CD4-positive, alpha-beta T cell treated with Interleukin-6 for 4 hours (primary cell): ENCODE measurements around the gene ACOT7.
"Not testable (repeated sequence)": the region's sequence is repeated elsewhere in the genome, so short reads cannot be mapped to it uniquely, and the experiment has no call there.

ENCODE experiments used
- DNase-seq: peaks from one replicate; pipeline ENCODE4 v3.0.0-alpha.2; 2020; ENCODE audit warnings: mixed read lengths

ACOT7 gene, protein sequence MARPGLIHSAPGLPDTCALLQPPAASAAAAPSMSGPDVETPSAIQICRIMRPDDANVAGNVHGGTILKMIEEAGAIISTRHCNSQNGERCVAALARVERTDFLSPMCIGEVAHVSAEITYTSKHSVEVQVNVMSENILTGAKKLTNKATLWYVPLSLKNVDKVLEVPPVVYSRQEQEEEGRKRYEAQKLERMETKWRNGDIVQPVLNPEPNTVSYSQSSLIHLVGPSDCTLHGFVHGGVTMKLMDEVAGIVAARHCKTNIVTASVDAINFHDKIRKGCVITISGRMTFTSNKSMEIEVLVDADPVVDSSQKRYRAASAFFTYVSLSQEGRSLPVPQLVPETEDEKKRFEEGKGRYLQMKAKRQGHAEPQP

DNA sequence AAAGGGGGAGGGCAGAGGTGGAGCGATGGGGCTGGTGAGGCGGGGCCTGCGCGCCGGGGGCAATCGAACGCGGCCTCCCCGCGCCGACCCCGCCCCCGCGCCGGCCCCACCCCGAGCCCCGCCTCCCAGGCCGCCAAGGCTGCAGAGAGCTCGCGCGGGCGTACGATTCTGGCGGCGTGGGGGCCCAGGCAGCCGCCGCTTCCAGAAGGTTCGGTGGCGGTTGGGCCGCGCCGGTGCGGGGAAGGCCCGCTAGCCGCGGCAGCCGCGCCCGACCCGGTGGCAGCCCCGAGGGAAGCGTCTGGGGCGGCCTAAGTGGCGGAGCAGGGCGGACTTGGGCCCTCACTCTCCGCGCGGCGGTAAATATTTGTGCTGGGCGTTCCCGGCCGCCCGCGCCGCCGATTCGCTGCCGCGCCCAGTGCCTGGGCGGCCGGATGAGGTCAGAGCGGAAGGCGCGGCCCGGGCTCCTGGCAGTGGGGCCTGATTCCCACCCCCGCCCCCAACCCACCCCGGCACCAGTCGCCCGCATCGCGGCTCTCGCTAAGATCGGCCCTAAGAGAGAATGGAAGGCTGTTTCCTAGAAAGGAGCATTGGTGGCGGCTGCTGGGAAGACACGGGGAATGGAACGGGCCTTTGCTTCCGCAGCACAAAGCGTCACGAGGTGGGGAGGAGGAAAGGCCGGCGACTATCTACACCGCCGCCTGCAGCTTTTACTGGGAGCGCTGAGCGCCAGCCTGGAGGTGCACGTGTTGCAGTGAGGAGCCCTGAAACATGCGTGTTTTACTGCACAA is at the start of gene ACOT7:
TSS of gene ACOT7 (minus strand) at position 368 of the 788 bp plus-strand sequence. CDS start 368 bp downstream, outside the sequence.
- peak; percentile 97 for DNase-seq

DNA sequence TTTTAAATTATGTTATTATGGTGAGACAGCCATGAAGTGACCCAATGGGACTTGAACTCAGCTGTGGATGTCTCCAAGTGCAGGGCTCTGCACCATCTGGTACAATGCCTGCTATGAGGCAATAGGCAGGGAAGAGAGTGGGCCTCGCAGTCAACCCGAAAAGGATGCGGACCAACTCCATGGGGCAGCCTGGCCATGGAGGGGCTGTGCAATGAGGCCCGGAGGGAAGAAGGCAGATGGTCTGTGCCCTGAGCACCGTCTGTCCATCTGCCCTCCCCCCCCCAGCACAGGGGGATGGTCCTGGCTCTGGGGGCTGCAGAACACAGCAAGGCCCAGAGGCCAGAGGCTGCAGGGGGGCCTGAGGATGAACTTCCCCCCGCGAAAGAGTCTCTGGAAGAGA is 48.0 kb upstream of the ACOT7 start:
- DNase-seq = no peak

DNA sequence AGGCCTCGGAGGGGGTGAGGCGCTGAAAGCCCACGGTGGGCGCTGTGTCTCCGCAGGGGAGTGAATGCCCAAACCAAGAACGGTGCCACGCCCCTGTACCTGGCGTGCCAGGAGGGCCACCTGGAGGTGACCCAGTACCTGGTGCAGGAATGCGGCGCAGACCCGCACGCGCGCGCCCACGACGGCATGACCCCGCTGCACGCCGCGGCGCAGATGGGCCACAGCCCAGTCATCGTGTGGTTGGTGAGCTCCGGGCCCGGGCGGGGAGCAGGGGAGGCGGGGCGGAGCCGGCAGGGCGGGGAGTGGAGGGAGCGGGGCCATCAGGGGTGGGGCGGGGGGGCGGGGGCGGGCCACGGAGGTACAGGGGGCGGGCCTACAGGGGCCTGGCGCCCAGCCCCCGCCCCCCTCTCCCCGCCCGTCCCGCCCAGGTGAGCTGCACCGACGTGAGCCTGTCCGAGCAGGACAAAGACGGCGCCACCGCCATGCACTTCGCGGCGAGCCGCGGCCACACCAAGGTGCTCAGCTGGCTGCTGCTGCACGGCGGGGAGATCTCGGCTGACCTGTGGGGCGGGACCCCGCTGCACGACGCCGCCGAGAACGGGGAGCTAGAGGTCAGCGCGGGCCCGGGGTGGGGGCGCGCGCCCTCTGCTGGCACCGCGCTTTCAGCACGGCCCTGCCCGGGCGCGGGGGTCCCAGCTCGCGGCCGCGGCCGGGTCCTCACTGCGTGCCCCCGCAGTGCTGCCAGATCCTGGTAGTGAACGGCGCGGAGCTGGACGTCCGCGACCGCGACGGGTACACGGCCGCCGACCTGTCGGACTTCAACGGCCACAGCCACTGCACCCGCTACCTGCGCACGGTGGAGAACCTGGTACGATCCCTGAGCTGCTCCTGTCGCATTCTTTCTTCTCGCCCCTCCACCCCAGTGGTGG is 46.9 kb upstream of the ACOT7 start:
- peak; percentile 89 for DNase-seq

DNA sequence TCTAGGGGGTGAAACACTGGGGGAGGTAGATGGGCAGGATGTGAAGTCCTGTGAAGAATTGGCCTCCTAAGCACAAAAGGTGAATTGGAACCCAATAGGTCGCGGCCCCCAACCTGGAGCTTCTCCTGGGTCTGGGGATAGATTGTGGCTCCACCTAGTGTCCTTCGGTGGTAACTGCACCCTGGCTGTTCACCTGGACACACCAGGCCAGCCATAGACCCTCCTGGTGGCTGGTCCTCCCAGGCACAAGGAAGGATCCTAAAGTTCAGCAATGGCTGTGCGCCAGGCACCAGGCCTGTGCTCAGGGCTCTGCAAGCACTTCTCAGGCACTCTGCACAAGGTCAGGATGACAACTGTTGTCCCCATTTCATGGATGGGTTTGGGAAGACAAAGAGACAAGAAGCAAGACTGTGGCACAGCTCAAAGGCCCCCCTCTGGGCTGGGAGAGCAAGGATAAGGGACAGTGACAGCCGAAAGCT is 44.5 kb upstream of the ACOT7 start:
- DNase-seq = peak; percentile 79

DNA sequence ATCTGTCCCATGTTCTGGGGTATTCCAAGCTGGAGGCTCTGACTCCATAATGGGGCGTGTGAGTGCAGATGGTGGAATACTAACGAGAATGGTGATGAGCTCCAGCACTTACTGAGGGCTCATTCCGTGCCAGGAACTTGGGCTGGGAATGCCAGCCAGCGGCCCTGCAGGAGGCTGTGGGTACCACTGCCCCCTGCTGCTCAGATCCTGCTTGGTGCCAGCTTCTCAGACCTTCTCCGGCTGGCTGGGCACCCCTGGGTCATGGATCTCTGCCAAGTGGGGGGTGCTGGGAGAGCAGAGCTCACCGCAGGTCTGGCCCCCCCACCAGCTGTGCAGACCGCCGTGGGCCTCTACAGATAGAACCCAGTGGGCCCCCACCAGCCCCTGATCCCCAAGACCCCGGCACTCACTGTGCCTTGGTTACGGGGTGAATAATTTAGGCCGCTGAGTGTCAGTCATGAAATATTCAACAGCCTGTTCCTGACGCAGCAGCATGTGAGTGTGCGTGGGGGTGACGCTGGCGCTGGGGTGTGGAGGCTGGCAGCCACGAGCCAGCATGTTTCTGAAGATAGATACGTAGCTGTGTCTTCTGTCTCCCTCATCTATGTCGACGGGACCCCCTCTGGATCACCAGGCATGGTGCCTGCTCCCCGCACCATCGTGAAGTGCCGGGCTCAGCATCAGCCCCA is 43.6 kb upstream of the ACOT7 start:
- DNase-seq = not testable (repeated sequence)

DNA sequence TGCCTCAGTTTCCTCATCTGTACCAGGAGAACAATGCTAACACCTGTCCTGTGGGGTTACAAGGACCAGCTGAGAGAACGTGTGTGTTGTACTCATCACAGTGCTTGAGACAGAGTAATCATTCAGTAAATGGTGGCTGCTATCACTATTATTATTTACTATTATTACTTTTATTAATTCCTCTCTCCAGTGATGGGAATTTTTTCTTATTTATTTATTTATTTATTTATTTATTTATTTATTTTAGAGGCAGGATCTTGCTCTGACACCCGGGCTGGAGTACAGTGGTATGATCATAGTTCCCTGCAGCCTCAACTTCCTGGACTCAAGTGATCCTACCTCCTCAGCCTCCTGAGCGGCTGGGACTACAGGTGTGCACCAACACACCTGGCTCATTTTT is 42.7 kb upstream of the ACOT7 start:
- not testable (repeated sequence) for DNase-seq

DNA sequence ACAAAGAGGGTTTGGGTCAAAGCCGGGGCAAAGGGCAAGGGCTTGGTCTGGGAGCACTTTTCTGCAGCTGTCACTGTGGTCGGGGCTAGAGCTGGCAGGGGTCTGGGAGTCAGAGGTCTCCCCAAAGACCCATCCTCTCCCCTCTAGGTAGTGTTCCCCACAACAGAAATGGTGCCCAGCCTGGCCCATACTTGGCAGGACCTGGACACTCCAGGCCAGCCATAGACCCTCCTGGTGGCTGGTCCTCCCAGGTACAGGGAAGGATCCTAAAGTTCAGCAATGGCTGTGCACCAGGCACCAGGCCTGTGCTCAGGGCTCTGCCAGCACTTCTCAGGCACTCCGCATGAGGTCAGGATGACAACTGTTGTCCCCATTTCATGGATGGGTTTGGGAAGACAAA is 42.0 kb upstream of the ACOT7 start:
- DNase-seq = no peak

DNA sequence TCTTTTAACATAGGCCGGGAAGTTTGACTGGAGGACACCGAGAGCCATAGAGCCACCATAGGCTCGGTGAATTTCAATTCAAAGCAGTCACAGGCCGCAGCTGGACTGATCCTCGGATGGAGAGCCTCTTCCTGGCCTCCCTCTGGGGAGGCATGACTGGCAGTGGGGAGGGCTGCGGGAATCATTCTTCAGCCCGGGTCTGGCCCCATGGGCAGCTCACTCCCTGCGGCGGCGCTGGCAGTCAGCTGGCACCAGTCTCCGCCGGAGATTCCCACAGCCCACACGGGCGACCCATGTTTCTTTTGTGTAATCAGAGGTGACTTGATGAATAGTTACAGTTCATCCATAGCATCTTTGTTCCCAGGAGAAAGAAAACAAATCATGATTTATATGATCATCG is 41.6 kb upstream of the ACOT7 start:
- DNase-seq = no peak

DNA sequence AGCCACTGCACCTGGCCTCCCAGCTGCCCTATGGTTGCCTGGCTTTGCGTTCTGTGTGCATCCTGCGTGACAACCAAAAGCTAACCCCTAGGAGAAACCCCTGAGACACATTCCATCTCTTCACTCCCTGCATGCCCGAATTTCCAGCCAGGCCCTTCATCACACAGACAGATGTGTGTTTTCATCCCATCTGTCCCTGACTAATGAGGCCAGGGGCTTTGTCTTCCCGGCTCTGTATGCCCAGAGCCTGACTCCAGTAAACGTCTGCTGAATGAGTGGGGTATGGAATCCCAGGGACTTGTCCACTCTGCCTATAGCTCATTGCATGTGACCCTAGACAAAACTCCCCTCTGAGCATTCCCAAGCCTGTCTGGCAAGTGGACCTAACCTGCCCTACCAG is 40.6 kb upstream of the ACOT7 start:
- DNase-seq = no peak

DNA sequence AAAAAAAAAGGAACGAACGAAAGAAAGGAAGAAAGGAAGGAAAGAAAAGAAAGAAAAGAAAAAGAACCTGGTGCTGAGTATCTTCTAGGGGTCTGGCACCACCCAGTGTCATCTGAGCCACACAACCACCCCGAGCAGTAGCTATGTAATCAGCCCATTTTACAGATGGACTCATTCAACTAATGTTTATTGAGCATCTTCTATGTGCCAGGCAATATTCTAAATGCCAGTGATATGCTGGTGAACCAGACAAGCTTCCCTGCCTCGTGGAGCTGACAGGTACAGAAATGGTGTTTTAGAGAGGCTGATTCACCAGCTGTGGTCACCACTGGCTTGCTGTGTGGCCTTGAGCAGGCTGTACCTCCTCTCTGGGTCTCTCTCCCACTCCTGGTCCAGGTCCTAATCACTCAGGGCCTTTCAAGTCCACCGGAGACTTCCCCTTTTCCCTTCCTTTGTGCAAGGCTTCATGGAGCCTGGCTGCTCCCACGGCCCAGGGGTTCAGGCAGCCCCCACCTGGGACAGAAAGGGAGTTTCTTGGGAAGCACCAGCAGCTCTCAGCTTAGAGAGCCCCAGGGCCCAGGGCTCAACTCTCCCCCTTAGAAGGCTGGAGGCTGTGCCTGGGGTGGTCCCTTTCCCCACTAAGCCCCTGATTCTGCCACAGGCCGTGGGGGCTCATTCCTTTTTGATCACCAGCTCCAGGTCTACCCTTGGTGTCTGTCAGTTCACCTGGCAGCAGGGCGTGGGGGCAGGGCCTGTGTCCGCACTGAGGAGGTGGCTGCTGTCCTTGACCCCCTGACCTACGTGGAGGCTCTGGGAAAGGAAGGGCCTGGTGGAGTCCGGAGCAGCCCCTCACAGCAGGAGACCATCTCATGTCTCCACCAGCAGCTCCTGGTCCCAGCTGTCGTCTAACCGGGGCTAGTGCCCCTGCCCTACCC is 38.3 kb upstream of the ACOT7 start:
- not testable (repeated sequence) for DNase-seq

DNA sequence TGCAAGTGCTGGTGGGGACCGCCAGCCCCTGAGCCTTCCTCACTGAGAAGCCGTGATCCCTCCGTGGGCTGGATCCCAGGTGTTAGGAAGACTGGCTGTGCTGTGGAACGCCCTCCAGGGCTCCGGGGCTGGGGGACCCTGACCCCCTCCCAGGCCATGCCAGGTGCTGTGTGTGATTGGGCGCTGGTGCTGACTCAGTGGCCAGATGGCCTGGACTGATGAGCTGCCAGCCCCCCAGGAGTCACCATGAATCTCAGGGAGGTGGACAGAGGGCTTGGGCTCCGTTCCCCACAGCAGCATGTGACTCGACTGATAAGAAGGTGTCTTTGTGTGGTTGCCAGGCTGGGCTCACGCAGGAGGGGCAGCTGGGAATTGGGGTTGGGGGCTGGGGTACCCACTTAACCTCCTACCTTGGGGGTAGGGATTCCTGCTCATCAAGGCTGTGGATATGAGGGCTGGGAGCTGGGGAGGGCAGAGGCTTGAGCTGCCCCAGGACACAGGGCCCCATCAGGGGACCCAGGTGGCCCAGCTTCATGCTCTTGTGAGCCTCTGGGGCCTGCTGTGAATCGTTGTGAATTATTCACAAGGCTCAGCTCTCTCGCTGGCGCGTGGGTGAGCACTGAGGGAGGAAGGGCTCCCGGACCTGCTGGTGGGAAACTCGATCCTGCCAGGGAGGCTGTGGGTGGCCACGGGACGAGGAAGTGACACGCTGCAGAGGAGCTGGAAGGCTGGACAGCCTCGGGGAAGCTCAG is 36.3 kb upstream of the ACOT7 start:
- DNase-seq = not testable (repeated sequence)

DNA sequence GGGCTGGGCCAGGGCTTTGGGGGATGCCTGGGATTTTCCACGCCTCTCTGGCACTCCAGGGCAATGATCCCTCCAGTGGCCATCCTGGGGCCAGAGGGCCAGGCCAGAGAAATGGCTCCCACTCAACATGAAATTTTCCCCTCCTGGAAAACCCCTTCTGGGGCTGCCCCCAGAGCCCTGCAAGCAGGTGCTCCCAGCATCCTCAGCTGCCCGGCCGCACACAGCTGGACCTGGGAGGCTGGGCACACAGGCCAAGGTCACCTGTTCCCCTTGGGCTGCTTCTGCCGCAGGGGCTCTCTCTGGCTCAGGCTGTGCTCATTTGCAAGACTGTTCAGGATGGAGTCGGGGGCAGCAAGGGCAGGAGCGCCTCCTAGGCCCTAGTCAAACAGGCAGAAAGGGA is 34.9 kb upstream of the ACOT7 start:
- DNase-seq = not testable (repeated sequence)

DNA sequence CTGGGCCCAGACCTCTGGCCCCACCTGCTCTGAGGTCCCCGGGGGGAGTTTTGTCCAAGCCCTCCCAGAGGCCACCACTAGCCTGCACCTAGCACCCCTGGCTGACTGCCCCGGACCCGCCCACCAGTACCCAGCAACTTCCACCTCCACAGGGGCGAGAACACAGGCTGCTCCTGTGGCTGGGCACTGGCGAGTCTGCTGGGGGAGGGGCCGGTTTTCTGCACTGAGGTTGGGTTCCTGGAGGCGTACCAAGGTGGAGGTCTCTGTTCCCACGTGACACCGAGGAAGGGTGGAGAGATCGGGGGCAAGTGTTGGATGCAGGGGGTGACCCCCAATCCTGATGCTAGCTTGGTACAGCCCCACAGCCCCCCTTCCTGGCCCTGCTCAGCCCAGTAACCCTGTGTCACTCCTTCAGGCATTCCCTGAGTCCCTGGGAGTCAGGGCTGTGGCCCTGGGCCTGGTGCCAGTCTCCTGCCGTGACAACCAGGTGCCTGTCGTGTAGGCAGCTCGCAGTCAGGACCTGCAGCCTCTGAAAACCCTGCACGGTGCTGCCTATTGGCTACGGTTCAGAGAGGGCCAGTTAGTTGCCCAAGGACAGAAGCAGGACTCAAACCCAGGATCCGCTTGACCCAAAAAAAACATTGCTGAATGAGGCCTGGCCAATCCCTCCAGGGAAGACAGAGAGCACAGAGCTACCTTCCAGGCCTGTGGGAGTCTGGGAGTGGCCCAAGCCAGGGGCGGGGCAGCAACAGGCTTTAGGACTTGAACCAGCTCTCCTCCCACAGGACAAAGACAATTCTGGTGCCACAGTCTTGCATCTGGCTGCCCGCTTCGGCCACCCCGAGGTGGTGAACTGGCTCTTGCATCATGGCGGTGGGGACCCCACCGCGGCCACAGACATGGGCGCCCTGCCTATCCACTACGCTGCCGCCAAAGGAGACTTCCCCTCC is 34.1 kb upstream of the ACOT7 start:
- no peak for DNase-seq

DNA sequence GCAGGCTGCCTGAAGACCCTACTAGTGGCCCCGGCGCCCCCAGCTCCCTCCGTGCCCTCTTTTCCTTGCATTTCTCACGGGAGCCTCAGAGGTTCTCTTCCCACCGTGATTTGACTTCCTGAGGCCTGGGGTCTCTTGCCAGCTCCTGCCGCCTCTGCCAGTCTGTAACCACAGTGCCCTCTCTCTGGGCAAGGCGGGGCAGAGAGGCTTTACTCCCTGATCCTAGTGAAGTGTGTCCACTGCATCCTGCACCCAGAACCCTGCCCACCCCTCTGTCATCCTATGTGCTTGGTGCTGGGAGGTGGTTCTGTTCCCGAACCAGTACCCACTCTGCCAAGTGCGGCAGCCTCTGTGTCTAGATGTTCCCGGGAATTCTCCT is 33.4 kb upstream of the ACOT7 start:
- DNase-seq = no peak

DNA sequence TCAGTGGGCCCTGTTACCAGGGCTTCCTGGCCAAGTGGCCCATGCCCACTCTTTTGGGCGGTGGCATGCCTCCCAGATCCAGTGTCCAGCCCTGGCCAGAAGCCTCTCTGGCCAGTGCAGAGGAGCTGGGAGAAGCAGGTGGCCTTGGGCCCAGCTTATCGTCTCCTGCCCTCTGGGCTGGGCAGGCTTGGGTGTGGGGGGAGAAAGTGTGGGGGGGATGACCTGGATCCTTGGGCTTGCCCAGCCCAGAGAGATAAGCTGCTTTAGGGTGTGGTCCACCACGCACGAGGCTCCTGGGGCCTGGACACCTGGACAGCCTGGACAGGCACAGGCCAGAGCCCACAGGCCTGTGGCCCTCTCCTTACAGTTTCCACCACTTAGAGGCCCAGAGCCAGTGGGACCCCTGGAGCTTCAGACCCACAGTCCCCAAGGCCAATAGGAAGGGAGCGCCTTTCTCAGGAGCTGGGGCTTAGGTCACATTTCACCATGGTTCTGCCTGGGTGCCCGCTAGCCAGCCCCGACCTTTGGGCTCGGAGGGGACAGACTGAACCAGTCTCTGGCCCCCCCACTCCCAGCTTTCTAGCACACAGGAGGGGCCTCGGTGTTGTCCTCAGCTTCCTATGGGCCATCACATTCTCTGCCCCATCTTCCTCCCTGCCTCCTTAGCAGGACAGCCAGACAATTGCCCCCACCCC is 32.9 kb upstream of the ACOT7 start:
- no peak for DNase-seq

DNA sequence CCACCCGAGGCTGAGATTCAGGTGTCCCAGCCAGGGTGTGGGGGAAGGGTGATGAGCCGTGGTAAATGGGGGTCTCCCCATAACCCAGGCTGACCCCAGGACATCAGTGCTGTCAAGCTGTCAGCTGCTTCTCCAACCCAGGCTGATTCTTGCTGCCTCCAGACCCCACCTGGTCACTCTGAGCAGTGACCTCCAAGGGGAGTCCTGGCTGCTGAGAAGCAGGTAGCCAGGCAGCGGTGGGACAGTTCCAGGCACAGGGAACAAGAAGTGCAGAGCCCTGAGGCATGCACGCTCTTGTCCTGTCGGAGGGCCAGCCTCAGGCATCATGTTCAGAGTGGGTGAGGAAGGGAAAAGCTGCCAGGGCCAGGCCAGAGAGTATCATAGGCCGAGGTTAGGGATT is 32.1 kb upstream of the ACOT7 start:
- no peak for DNase-seq

DNA sequence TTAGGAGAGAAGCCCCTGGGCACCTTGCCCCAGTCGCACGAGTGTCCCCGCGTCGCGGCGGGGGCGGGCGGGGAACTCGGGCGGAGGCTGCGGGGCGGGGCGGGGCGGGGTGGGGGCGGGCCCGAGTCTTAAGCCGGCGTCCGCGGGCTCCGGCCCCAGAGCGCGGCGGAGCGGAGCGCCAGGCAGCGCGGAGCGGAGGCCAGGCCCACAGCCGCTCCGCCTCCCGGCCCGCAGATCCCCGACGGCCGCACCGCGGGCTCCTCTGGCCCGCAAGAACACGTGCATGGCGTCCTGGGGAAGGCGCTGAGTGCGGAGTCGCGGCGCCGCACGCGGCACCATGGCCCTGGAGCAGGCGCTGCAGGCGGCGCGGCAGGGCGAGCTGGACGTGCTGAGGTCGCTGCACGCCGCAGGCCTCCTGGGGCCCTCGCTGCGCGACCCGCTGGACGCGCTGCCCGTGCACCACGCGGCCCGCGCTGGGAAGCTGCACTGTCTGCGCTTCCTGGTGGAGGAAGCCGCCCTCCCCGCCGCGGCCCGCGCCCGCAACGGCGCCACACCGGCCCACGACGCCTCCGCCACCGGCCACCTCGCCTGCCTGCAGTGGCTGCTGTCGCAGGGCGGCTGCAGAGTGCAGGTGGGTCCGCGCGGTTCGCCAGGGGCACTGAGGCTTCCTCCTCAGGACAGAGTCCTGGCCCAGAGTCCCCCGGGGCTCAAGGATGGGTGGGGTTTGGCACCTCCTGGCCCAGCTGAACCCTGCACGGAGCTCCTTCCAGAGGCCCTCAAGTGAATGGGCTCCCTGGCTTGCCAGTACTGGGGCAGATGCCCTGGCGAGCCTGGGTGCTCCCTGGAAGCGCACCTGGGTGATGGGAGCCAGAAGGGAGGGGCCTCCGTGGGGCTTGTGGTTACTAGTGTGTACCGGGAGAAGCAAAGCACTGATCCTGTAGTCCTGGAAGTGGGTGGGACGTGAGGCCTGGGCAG is 31.3 kb upstream of the ACOT7 start, which contains the start of gene ESPN:
TSS of gene ESPN (plus strand) at position 158 of the 975 bp plus-strand sequence. CDS start at position 338, 180 bp downstream.
- peak; percentile 27 for DNase-seq
